ENCODE results near the gene ABCC10.

GRCh38 chr6:43401730-43402129, 25.6 kb upstream of the ABCC10 start:
- TF ChIP-seq CHD2 (IDR thresholded peaks at IDR 0.05; ENCODE audit: low read length, partially characterized antibody) (no peak), HOXA7 (CRISPR knock-in tag; IDR thresholded peaks at IDR 0.05) (no peak), ZFP36 (IDR thresholded peaks at IDR 0.05; ENCODE audit: borderline replicate concordance, partially characterized antibody) (no peak), MAZ (IDR thresholded peaks at IDR 0.05; ENCODE audit: borderline replicate concordance, low read depth, low read length) (no peak), CTCF (IDR thresholded peaks at IDR 0.05) (no peak), EHF (CRISPR knock-in tag; IDR thresholded peaks at IDR 0.05) (no peak), MAFK (IDR thresholded peaks at IDR 0.05; ENCODE audit: partially characterized antibody) (no peak), RFX5 (IDR thresholded peaks at IDR 0.05) (no peak), POLR2A (IDR thresholded peaks at IDR 0.05; ENCODE audit: low read length) (no peak)
